Right atrium auricular region (tissue), 2 donors: ENCODE measurements around the gene ANKRD9. TPM values are rescaled to one million over a fixed set of nuclear protein-coding genes. Genes with fewer than 3 reads are reported as not detected.
A peak's percentile ranks its signal among the peaks of the same experiment; 100 is the strongest.

Source experiments
- DNase-seq: peaks from one replicate; pipeline ENCODE4 v3.0.0-alpha.2; 2019; ENCODE audit warnings: low spot score
- H3K27ac ChIP-seq, 2 donors: fragments of 200-600 bp; sonication (generic); 1 replicate in 1 of 2; 2 replicates in 1 of 2; pipeline ENCODE4 v1.5.1; 2016 to 2019
- H3K27me3 ChIP-seq, 2 donors: fragments of 200-600 bp; sonication (generic); one replicate each; pipeline versions ENCODE4 v1.5.1 to v1.6.0; 2017 to 2019
- H3K36me3 ChIP-seq: fragments of 200-600 bp; sonication (generic); one replicate; pipeline ENCODE4 v1.5.1; 2016
- H3K4me1 ChIP-seq, 2 donors: fragments of 200-600 bp; sonication (generic); one replicate each; pipeline versions ENCODE4 v1.5.1 to v1.6.0; 2017 to 2019
- H3K4me3 ChIP-seq, 2 donors: fragments of 200-600 bp; sonication (generic); 1 replicate in 1 of 2; 2 replicates in 1 of 2; pipeline ENCODE4 v1.5.1; 2017 to 2019; ENCODE audit warnings: mild to moderate bottlenecking in 1 of 2, moderate library complexity in 1 of 2
- H3K9me3 ChIP-seq, 2 donors: fragments of 200-600 bp; sonication (generic); one replicate each; pipeline ENCODE4 v1.5.1; 2019
- total RNA-seq, 2 donors: library from RNA; depleted of rRNA; stranded (reverse); fragments of >200 nt; gene quantifications; one replicate each; pipeline ENCODE4 v1.1.0, GENCODE V29; 2016
- TF ChIP-seq, protein P1 (sequence below), 2 donors: fragments of 200-600 bp; sonication (generic); IDR thresholded peaks; one replicate each; pipeline ENCODE4 v1.5.1; 2019; ENCODE audit warnings: antibody characterized with exemption in 2 of 2

ANKRD9 gene
- total RNA-seq, 2 donors from 2014 or later: 144 to 158 TPM

DNA sequence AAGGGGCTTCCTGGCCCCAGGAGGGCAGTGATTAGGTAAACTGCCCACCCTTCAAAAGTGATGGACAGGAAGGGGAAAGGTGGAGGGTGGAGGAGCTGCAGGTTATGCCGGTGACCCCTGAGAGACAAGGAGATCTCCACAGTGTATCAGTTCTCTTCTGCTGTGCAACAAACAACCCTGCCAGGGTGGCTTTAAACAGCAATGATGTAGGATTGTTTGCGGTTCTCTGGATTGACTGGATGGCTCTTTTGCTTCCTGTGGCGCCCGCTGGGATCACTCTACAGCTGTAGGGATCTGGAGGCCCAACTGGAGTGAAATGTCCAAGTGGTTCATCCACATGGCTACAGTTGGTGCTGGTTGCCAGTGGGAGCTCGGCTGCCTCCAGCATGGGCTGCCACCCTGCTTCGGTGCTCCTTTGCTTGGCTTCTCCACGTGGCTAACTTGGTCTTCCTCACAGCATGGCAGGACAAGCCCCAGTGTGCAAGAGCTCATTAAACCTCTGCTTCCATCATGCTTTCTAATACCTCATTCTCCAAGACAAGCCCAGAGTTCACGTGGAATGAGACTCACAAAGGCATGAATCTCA, 8.6 kb upstream of the ANKRD9 start:
- H3K27me3 ChIP-seq: no peaks in the 10 kb centered on the region
- no peaks in the 10 kb centered on the region for H3K36me3 ChIP-seq
- no peaks in the 10 kb centered on the region for H3K9me3 ChIP-seq
- TF ChIP-seq, protein P1, sequence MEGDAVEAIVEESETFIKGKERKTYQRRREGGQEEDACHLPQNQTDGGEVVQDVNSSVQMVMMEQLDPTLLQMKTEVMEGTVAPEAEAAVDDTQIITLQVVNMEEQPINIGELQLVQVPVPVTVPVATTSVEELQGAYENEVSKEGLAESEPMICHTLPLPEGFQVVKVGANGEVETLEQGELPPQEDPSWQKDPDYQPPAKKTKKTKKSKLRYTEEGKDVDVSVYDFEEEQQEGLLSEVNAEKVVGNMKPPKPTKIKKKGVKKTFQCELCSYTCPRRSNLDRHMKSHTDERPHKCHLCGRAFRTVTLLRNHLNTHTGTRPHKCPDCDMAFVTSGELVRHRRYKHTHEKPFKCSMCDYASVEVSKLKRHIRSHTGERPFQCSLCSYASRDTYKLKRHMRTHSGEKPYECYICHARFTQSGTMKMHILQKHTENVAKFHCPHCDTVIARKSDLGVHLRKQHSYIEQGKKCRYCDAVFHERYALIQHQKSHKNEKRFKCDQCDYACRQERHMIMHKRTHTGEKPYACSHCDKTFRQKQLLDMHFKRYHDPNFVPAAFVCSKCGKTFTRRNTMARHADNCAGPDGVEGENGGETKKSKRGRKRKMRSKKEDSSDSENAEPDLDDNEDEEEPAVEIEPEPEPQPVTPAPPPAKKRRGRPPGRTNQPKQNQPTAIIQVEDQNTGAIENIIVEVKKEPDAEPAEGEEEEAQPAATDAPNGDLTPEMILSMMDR (IDR thresholded peaks at IDR 0.05): no peak
- no peak for DNase-seq
- peaks cover 0 to 6% of the 10 kb centered on the region in 2 donors for H3K4me1 ChIP-seq
- H3K27ac ChIP-seq: no peak overlapping the region
- H3K4me3 ChIP-seq: no peak overlapping the region

DNA sequence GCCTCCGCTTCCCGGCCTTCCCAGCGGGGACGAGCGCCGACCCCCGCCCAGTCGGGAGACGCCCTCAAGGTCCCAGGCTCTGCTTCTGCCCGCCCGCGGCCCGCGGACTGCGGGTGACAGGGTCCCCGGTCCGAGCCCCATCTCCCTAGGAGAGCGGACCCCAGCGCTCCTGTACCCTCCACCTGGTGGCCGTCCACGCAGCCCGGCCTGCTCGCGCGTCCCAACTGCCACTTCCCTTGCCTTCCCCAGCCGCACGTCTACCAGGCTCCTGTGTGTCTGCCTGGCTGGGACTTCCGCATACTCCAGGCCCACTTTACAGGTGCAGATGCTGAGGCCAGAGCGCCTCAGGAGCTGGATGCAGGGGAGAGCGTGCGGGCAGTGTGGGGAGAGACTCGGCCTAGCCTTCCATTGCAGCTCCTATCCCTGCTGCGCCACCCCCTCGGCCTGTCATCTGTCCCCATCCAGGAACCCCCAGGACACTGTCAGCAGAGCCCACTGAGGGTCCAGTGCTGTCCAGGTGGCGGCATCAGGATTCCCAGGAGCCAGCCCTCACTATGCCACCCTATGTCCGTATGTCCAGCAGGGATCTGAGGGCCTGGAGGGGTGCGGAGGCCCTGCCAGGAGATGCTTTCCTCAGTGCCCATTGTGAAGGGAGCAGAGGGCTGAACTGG, 8.0 kb upstream of the ANKRD9 start:
- Histone ChIP-seq H3K27me3 (no peaks in the 10 kb centered on the region), H3K4me1 (peaks cover 0 to 6% of the 10 kb centered on the region in 2 donors), H3K4me3 (peak overlapping the region; percentile 60 to 81), H3K36me3 (no peaks in the 10 kb centered on the region), H3K27ac (peak overlapping the region; percentile 46 to 74), H3K9me3 (no peaks in the 10 kb centered on the region)
- no peak for DNase-seq
- TF ChIP-seq, protein P1 (IDR thresholded peaks at IDR 0.05): no peak

DNA sequence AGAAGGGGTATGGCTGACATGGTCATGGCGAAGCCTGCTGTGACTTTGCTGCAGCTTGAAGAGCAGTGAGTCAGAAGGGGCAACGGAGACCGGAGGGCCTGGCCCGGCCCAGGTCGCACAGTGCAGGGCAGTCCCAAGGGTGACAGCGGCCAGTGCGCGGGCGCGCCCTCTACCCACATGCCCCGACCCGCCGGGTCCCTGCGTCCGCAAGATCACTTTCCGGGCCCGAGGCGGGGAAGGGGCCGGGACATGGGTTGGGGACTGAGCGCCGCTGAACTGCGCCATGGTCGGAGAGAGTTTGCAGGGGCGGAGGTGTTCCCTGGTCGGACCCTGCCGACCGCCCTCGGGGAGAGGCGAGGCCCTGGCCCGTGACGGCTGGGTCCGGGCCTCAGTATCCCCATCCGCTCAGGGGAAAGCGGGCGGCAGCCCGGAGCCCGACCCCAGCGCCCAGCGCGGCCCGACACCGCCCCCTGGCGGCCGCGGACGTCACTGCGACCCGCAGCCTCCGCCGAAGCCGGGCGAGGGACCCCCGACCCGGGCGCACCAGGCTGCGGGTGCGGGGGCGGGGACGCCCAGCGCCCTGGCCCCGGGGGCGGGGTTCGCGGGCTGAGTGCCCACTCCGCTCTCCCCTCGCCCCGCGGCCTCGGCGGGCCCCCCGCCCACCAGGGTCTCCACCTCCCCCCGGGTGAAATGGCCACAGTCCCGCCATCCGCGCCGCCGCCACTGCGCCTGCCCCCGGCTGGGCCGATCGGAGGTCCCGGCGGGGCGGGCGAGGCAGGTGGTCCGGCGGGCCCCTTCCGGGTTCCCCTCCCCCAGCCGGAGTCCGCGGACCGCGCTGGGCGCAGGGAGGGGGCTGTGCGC, 7.2 kb upstream of the ANKRD9 start:
- H3K27ac ChIP-seq: peak overlapping the region; percentile 46 to 74

DNA sequence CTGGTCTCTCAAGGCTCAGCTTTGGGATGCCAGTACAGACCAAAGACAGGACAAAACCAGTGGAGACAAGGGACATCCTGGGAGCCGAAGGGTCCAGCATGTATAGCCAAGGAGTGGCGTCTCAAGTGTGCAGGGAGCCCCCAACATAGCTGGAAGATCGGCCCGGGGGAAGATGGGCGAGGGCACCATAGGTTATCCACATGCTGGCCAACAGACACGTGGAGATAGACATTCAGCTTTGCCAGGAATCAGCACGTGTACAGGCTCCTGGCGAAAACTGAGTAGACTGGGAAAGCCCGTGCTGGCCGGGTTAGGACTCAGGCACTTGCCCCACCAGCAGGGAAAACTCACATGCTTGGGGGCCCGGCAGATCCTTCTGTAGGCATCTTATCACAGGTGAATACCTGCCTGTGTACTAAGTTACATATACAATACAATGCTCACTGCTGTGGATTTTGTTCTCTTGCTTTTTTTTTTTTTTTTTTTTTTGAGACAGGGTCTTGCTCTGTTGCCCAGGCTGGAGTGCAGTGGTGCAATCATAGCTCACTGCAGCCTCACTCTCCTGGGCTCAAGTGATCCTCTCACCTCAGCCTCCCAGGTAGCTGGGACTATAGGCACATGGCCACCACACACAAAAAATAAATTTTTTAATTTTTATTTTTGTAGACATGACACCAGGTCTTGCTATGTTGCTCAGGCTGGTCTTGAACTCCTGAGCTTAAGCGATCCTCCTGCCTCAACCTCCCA, 5.6 kb upstream of the ANKRD9 start:
- DNase-seq: no peak
- Histone ChIP-seq H3K4me1 (peaks cover 0 to 17% of the 10 kb centered on the region in 2 donors), H3K36me3 (no peaks in the 10 kb centered on the region), H3K27ac (no peak overlapping the region), H3K9me3 (no peaks in the 10 kb centered on the region), H3K4me3 (no peak overlapping the region), H3K27me3 (no peaks in the 10 kb centered on the region)
- TF ChIP-seq, protein P1 (IDR thresholded peaks at IDR 0.05): no peak

More for the DNA sequence above, 7.2 kb upstream of the ANKRD9 start:
- no peak for DNase-seq
- Histone ChIP-seq H3K9me3 (no peaks in the 10 kb centered on the region), H3K27me3 (no peaks in the 10 kb centered on the region), H3K36me3 (no peaks in the 10 kb centered on the region), H3K4me3 (peak overlapping the region; percentile 60 to 81), H3K4me1 (peaks cover 0 to 6% of the 10 kb centered on the region in 2 donors)
- TF ChIP-seq, protein P1 (IDR thresholded peaks at IDR 0.05): peak; percentile 93 to 100

DNA sequence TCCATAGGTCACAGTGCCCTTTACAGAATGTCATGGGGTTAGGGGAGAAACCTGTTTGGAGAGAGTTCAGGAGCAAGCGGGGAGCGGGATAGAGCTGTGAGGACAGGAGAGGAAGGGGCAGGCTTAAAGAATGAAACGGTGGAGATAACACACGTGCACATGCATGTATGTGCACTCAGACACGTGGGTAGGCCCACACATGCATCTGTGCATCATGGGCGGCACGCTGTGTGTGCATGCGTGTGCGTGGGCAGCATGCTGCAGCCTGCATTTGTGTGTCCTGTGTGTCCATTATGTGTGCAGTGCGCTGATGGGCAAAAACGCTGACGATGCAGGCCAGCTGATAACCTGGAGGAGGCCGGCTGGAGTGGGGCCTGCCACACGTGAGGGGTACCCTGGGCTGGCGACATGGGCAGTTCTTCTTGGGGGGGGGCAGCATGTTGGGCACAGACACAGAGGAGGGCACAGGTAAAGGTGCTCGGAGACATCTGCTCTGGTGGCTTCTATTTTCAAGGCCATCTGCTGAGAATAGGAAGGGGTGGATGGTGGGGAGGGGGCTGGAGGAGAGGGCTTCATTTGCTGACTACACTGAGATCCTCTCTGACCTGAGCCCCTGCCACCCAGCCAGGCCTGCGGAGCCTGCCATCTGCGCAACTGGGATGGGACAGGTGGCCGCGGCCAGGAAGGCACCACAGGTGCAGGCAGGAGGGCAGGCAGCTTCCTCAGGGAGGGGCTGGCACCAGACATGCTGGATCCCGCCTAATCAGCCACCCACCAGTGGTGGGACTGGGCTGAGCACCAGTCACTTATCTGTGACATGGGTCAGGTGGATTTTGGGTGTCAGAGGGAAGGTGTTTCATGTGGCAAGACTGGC, 4.6 kb upstream of the ANKRD9 start:
- no peak for DNase-seq

More for the DNA sequence above, 4.6 kb upstream of the ANKRD9 start:
- H3K4me1 ChIP-seq: peaks cover 0 to 20% of the 10 kb centered on the region in 2 donors
- TF ChIP-seq, protein P1 (IDR thresholded peaks at IDR 0.05): no peak
- H3K4me3 ChIP-seq: no peak overlapping the region
- H3K36me3 ChIP-seq: no peaks in the 10 kb centered on the region
- H3K9me3 ChIP-seq: no peaks in the 10 kb centered on the region
- H3K27me3 ChIP-seq: no peaks in the 10 kb centered on the region
- no peak overlapping the region for H3K27ac ChIP-seq
